Ishikawa (cell line): ENCODE results near the gene CCDC73.

ENCODE experiments used
- CEBPB ChIP-seq: IDR thresholded peaks from 2 replicates; pipeline ENCODE4 v1.6.1; 2012
- EP300 ChIP-seq: IDR thresholded peaks from 2 replicates; pipeline ENCODE4 v1.6.1; 2012; ENCODE audit warnings: borderline replicate concordance
- NFIC ChIP-seq: IDR thresholded peaks from 2 replicates; pipeline ENCODE4 v1.6.1; 2012
- TAF1 ChIP-seq: IDR thresholded peaks from 2 replicates; pipeline ENCODE4 v1.6.1; 2012; ENCODE audit warnings: low read depth, mild to moderate bottlenecking
- YY1 ChIP-seq: IDR thresholded peaks from 2 replicates; pipeline ENCODE4 v1.6.1; 2012; ENCODE audit warnings: low read depth

DNA sequence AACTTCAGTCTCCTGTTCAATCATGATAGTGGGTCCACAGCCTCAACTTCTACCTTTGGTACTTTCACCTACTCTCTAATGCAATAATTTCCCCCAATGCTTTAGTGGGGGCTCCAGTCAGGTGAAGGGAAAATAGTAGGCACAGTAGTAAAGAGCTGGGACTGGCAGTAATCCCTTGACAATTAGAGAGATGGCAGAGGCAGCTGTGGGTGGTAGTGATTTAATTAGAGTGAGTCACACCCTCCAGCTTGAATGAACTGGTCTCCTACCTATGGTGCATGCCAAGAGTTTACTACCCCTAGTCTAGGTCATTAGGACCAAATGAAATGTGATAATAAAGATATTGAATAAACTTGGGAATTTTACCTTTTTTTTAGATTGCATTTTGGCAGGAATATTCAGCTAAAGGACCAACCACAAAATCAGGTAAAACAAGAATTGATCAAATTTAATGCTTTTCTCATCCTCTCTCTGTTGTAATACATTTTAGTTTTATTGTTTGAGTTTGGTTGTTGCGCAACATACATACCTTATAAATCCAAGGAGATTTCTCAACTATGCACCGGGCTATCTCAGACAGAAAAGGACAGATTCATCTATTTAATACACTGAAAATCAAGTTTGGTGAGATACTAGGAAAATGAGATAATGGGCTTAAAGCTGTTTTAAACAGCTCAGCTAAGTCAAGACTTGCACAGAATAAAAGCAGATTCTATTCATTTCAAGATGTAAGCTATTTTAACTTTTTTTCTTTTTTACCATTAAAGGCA is 44.2 kb upstream of the CCDC73 start:
- TF ChIP-seq CEBPB (peak; percentile 100), TAF1 (no peak), EP300 (no peak), NFIC (peak; percentile 23; the same call in 1 of the 2 replicates), YY1 (no peak)
